Fibroblast of skin of left quadriceps (primary cell): ENCODE results near the gene REXO5.
"Not testable (repeated sequence)": the region's sequence is repeated elsewhere in the genome, so short reads cannot be mapped to it uniquely, and the experiment has no call there.

ENCODE experiments used
- DNase-seq, 2 experiments: peaks; one replicate each; pipeline ENCODE4 v3.0.0-alpha.2; 2013; ENCODE audit warnings: low read depth in 2 of 2

The REXO5 gene

GRCh38 chr16:20849589-20850390, 43.5 kb downstream of the REXO5 start:
- peak; percentile 40 to 51 for DNase-seq

DNA sequence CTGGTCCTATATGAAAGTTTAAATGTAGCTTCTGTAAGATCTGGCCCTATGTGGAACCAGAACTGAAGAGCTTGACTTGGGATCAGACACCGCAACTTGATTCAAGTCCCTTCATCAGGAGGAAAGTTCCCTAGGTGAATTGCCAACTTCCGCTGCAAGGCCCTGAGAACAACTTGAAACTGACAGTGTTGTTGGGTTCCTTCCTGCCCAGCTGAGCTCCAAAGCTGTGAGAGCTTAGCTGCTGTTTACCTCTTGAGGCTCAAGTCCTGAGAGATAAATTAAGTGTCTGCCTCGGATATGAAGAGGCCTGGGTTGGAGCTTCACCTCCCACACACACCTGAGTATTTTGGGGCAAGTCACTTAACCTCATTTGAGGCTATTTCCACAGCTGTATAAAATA, 44.7 kb downstream of the REXO5 start:
- no peak for DNase-seq

- peak; percentile 73 to 75 for DNase-seq
These were observed 45.3 kb downstream of the REXO5 start for GRCh38 chr16:20851601-20852000.

- DNase-seq: no peak
These were observed 46.8 kb downstream of the REXO5 start for GRCh38 chr16:20853143-20853542.

- DNase-seq: no peak
These were observed 47.8 kb downstream of the REXO5 start for GRCh38 chr16:20853981-20854620.

DNA sequence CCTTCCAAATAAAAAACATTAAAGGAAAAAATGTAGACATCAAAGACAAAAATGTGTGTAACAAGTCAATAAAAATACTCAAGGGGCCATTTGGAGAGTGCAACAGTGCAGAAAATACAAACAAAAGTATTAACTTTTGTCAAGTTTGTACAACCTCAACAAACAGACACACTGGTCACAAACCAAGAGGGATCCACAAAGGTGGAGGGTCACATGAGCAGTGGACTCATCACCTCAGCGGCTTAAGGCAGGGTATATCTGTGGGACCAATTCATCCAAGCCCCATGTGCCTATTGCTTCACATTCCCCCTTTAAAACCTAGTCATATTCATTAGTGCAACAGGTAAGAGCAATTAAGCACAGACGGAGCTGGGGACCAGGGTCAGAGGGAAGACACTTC, 48.6 kb downstream of the REXO5 start:
- no peak for DNase-seq

DNA sequence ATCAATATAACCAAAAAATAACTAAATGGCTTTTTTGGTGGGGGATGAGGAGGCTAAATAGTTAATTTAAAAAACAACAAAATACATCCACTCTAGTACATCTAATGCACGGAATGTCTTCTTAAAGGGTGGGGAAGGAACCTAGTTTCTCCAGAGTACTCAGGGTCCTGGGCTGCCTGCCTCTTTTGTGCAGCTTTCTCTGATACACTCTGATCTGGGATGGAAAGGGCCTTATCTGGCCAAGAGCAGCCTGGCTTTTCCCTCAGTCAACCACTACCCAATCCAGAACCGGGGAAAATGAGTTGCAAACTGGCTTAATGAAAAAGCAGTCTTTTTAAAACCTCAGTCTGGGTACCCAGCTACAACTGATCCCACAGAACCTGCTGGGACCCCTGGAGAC, 51.0 kb downstream of the REXO5 start:
- DNase-seq: no peak

GRCh38 chr16:20859229-20859628, 52.9 kb downstream of the REXO5 start:
- no peak for DNase-seq

- no peak for DNase-seq
These were observed 53.4 kb downstream of the REXO5 start for GRCh38 chr16:20859699-20860098.

- no peak for DNase-seq
These were observed 54.0 kb downstream of the REXO5 start for GRCh38 chr16:20860361-20860760.

GRCh38 chr16:20860995-20861394, 54.7 kb downstream of the REXO5 start:
- DNase-seq: not testable (repeated sequence)

DNA sequence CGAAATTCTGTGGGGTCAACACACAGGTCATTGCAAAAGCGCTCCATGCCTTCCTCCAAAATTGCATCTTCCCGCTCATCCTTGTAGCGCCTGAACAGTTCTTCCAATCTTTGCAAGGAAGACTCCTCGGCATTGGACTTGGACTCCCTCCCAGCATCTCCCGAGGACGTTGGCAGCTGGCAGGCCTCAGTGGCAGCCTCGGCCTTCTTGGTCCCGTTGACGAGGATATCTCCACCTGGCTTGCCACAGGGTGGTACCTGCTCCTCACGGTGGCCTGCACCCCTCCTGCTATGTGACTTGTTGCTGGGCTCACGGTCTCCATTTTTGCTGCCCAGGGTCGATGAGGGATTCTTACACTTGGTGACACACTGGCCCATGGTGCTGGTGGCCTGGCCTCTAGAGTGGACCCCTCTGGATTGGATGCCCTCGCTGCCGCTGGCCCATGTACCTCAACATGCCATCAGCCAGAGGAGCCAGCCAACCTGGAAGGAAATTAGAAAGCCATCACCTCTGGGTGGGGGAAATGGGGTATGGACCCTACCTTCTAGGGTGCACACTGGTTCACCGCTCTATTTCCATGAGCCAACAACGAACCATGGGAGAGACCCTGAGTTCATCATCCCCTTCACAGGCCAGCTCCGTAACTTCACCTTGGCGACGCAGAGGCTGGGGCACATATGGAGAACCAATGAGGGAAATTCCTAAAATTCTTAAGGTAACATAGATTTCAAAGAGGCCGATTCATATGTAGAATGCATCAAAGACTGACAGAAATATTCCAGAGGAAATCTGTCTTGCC, 56.0 kb downstream of the REXO5 start:
- no peak for DNase-seq

- DNase-seq: not testable (repeated sequence)
These were observed 58.0 kb downstream of the REXO5 start for GRCh38 chr16:20864376-20864775.

- no peak for DNase-seq
These were observed 59.2 kb downstream of the REXO5 start for GRCh38 chr16:20865420-20866131.

- peak; percentile 35 to 48 for DNase-seq
These were observed 59.9 kb downstream of the REXO5 start for GRCh38 chr16:20866145-20866772.

DNA sequence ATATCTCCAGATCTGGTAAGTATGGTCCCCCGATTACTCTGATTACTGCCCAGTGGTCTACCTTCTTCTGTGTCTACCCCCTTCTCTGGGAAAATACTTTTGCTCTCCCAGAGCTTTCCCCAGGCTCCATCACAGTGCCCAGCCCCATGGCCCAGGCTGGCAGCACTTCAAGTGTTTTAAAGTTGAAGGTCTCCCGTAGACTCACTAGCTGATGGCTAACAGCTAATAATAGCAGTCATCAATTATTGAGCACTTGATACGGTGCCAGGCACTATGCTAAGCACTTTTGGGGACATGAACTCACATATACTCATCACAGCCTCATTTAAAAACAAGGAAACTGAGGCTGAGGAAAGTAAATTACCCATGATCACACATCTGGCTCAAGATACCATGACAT, 60.5 kb downstream of the REXO5 start:
- no peak for DNase-seq

GRCh38 chr16:20867585-20867984, 61.3 kb downstream of the REXO5 start:
- no peak for DNase-seq

DNA sequence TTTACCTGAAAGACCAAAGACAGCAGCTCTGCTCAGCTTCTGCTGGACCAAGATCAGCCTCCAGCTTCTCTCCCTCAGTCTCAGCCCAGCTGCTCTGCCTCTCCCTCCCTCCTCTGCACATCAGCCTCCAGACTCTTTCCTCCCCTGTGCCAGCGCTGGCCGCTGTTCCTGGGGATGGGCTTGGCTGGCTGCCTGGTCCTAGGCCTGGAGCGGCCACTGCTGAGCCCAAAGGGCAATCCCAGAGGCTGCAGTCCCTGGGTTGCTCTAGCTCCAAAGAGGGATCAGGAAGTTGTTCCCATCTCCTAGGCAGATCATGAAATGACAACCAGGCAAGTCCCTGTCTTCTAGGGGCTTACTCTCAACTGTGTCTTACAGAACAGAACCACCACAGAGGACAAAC, 62.6 kb downstream of the REXO5 start:
- DNase-seq: no peak

GRCh38 chr16:20870122-20870820, 63.9 kb downstream of the REXO5 start:
- DNase-seq: no peak

- DNase-seq: no peak
These were observed 64.9 kb downstream of the REXO5 start for GRCh38 chr16:20871258-20871657.
